Tongue (tissue), 2 donors: Measurements from ENCODE around the gene MORN5. TPM values are rescaled to one million over a fixed set of nuclear protein-coding genes. Genes with fewer than 3 reads are reported as not detected.

Experiments
- DNase-seq: peaks from one replicate; pipeline ENCODE4 v3.0.0-alpha.2; 2015
- total RNA-seq: library from RNA; depleted of rRNA; stranded (reverse); fragments of >200 nt; gene quantifications from one replicate; pipeline ENCODE4 v1.2.3, GENCODE V29; 2014

The MORN5 gene
- total RNA-seq, 1 donor from 2014 or later = not detected

- no peak for DNase-seq
These were observed 15.8 kb upstream of the MORN5 start for GRCh38 chr9:122143876-122144405.

GRCh38 chr9:122144836-122145591 is 14.7 kb upstream of the MORN5 start:
- DNase-seq = no peak

DNA sequence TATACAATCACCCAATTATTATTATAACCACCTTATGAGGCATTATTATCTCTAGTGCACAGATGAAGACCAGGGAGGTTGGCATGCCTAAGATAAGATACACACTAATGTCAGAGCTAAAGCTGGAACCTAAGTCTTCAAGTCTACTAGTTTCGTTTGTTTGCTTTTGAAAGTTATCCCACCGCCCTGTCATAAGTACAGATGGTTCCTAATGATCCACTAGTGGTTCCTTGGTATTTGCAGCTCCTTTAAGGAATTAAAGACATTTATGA is 14.2 kb upstream of the MORN5 start:
- no peak for DNase-seq

GRCh38 chr9:122151267-122151828 is 8.4 kb upstream of the MORN5 start:
- no peak for DNase-seq

DNA sequence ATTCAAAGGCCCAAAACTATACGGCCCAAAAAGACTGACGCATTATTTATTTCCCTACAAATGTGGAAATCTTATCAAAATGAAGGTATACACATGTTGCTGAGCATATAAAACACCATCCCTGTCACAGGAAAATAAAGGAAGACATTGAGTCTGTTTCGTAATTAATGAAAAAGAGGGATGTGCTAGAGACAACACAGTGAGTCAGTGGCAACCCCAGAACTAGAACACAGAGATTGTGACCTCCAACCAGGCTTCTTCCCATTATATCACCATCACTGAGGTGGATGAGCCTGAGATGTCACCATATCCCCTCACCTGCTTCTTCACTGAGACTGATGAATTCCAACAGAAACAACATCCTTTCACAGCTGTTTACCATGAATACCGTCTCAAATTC is 3.9 kb upstream of the MORN5 start:
- no peak for DNase-seq

GRCh38 chr9:122158202-122158601 is 1.5 kb upstream of the MORN5 start:
- DNase-seq = peak; percentile 25

GRCh38 chr9:122159925-122160246 is 178 bp downstream of the MORN5 start:
- no peak for DNase-seq

DNA sequence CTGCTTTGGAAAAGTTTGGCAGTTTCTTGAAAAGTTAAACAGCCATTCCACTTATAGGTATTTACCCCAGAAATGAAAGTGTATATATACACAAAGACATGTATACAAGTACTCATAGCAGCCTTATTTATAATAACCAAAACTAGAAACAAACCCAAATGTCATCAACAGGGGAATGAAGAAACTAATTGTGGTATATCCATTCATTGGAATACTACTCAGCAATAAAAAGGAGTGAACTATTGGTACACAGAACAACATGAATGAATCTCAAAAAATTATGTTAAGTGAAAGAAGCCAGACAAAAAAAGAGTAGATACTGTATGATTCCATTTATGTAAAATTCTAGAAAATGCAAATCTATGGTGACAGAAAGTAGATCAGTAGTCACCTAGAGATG is 2.7 kb downstream of the MORN5 start:
- DNase-seq = no peak

DNA sequence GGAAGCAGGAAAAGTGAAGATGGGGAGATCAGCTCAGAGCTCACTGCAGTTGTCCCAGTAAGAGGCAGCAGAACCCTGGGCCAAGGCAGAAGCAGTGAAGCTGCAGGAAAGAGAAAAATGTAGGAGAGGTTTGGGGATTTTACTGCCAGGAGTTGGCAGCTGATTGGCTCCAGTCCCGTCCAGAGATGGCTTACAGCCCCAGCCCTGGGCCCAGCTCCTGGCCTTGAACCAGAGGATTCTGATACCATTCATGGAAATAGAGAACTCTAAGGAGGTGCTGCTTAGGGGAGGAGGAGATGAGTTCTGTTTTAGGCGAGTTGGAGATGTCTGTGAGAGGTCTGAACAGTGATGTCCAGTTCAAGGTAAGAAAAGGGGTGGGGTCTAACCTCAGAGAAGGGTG is 4.6 kb downstream of the MORN5 start:
- peak; percentile 41 for DNase-seq

GRCh38 chr9:122168356-122168755 is 8.6 kb downstream of the MORN5 start:
- no peak for DNase-seq

DNA sequence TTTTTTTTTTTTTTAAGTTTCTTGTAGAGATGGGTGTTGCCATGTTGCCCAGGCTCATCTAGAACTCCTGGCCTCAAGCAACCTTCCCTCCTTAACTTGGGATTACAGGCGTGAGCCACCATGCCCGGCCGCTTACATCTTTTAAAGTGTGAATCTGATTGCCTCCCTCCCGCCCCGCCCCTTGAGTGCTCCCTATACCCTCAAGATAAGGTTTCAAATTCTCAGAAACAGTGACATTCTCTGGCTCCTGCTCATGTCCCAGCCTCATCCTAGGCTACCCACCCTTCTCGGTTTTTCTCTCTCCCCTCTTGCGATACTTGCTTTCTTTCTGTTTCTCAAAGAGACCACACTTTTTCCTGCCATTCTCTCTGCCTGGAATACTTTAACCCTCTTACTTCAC is 12.4 kb downstream of the MORN5 start:
- DNase-seq = no peak

DNA sequence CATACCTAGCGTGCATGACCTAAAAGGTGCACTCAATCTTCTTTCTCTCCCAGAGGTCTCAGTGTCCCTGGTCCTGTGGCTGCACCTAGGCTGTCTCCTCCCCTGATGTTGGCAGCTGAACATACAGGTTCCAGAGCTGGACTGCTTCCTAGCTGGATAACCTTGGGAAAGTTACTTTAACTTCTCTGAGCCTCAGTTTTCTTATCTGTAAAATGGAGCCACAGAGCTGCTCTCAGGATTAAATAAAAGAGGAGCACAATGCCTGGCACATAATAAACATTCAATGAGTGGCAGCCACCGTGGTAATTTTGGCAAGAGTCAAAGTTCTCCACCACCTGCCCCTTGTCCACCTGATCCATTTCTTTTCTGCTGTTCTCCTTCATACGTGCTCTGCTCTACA is 14.0 kb downstream of the MORN5 start:
- DNase-seq = no peak

DNA sequence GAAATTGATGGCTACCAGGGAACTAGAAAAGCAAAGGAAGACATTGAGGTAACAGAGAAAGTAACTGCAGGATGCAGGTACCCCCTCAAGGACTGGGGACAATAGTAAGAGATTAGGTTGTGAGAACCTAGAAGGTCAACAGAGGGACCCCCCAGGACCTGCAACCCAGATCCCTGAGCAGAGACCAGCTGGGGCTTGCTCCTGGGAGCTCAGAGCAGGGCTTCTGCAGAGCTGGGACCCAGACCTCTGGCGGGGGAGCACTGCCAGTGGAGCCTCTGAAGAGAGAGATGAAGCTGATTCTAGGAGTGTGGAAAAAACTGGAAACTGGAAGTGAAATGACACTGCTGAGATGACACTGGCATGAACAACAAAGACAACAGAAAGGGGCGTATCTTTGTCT is 17.2 kb downstream of the MORN5 start:
- no peak for DNase-seq

- no peak for DNase-seq
These were observed 19.5 kb downstream of the MORN5 start for GRCh38 chr9:122179054-122179689.

DNA sequence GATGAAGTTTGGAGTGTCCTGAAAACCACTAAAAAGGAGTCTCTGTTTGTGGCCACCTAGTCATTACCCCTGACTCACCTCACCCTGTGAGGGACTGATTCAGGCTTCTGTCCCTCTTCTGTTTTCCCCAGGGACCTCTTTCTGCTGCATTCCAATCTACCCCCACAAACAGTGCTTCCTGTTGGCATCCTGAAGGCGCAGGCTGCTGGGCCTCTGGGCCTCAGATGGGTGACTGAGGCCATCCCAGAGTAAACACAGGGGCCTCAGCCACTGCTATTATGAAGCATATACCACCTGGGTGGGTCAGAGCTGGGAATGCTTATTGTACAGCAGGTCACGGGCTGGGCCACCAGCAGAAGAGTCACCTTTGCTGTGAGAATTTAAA is 20.0 kb downstream of the MORN5 start:
- no peak for DNase-seq

DNA sequence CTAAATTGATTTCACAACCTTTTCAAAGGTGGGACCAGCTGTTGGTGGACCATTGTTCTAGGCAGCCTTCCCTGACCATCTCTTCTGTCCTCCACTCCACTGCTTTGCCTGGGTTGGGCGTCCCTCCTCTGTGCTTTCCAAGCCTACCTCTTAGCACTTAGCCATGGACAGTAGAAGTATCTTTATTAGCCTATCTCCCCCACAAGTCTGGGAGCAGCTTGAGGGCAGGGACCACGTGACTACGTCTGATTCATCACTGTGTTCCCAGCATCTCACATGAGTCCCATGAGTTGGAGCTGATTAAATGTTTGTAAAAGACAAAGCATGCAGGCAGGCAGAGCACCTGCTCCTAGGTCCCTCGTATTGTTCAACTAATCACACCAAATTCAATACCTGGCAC is 20.9 kb downstream of the MORN5 start:
- DNase-seq = no peak

DNA sequence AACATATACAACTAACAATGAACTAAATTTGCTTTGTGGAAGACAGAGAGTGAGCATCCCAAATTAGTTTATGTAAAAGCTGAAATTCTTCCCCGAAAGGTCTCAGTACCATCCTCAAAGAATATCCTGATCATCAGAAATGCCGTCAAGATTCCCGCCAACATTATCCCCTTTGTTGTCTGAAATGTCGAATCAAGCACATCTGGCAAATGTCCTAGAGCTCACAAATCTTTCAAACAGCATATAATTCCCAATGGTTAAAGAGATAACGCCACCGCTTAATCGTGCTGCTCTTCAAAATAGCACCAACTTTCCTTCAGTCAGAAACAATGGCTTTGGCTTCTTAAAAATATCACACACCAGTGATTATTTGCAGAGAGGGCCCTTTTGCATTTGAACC is 23.8 kb downstream of the MORN5 start:
- no peak for DNase-seq

DNA sequence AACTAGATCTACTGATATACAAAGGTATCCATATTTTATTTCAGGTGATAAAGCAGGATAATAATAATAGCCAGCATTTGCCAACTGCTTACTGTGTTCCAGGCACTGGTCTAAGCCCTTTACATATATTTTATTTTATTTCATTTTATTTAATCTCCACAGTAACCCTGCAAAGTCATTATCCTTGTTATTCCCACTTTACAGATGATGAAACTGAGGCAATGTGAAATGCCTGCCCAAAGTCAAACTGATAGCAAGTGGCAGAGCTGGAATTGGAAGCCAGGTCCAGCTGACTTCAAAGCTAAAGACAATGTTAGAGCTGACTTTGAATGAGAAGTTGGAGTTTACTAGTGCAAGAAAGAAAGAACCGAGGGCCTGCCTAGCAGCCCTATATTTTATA is 24.8 kb downstream of the MORN5 start:
- DNase-seq = no peak

DNA sequence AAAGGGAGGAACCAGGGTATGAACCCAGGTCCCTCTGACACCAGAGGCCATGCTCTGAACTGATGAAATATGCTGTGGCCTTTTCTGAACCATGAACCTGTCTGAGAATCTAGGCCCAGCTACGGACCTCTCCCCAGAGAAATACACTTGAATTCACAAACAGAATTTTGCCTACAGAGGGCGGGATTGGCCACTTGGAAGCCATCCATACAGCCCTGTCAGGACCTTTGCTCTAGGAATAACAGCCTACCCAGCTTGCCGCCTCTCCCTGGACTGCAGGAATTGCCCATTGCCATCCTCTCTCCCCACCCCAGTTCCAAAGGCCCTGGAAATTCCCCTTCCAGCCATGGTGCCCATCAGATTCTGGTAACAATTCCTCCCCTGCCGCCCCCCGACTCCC is 26.6 kb downstream of the MORN5 start:
- DNase-seq = no peak

DNA sequence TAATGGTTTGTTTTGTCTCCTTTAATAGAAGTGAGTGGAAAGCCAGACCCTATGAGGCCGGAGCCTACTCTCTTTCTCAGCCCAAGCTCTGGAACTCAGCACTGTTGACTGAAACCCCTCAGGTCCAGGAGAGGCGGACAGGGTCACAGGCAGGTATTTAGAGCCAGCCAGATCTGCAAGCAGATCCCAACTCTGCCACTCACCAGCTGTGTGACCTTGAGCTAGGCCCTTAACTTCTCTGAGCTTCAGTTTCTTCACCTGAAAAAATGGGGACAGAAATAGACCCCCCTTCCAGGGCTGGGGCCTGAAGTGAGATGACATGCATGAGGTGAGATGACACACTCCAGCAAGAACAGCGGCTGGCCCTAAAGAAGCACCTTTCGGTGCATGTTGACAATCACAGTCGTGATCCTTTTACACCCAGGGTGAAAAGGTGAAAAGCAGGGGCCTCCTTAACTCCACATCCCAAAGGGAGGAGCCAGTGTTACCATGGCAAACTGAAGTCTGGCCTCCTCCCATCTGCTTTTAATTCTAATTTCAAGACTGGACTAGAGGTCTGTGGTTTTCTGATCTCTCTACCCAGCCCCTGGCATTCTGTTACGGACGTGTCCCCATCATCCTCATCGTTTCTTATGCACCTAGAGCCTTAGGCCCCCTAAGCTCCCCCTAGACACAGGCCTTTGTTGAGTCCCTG is 27.2 kb downstream of the MORN5 start:
- no peak for DNase-seq

- no peak for DNase-seq
These were observed 28.7 kb downstream of the MORN5 start for GRCh38 chr9:122188369-122188768.

- no peak for DNase-seq
These were observed 31.1 kb downstream of the MORN5 start for GRCh38 chr9:122190597-122191381.

DNA sequence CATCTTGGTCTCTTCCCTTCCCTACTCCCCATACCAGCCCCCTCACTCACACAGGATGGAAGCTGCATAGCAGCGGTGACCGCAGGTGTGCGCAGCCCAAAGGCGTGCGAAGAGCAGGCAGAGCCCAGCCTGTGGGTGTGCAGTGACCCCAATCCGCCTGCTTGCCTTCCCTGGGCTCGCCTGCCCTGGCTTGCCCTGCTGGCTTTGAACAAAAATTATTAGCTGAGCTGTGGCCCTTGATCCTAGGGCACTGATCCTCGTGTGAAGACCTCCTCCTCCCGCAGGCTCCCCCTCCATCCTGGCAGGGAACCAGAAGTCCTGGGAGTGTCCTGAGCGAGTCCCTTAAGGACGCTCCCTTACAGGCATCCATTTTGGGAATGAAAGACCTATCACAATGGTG is 31.9 kb downstream of the MORN5 start:
- no peak for DNase-seq
